Measurements from ENCODE around the gene SMU1. TPM values are rescaled to one million over a fixed set of nuclear protein-coding genes. Genes with fewer than 3 reads are reported as not detected.

Gene SMU1
- total RNA-seq (2014; rRNA removed; shearing (Covaris generic)) (20.0 and 22.0 TPM in 2 replicates), total RNA-seq (2022) (26.7 and 27.9 TPM in 2 replicates), Bru-seq, nascent RNA (percentile 88 among the genes with signal in this experiment), BruChase-seq, experiment 1, labeled RNA remaining after a 6-hour chase (percentile 96 among the genes with signal in this experiment), BruChase-seq, experiment 2, labeled RNA remaining after a 2-hour chase (percentile 92 among the genes with signal in this experiment)
- long read RNA-seq, full-length matches to known transcripts, result 97 of 108 reads
- long read RNA-seq, partial matches to known transcripts, result 3 of 108 reads
- long read RNA-seq, other reads (novel, unspliced or antisense), result 8 of 108 reads

- Histone ChIP-seq H3K27ac (ENCODE audit: low read depth, low read length, poor library complexity, severe bottlenecking) (peak within 1 kb of the TSS; percentile 54), H3K9me3 (ENCODE audit: low read length) (no peaks in the 10 kb centered on the region), H3K4me3 (ENCODE audit: low read depth, low read length, poor library complexity, severe bottlenecking) (peak within 1 kb of the TSS; percentile 95), H2AFZ (ENCODE audit: low read length) (peak within 1 kb of the TSS; percentile 50), H3K79me2 (ENCODE audit: insufficient read depth, low read depth, low read length) (peaks cover 30% of the 10 kb centered on the region), H3K4me2 (ENCODE audit: low read length) (peak within 1 kb of the TSS; percentile 89), H3K9me2 (ENCODE audit: insufficient read depth, low read length) (no peaks in the 10 kb centered on the region), H3K36me3 (ENCODE audit: insufficient read depth, low read length) (peaks cover 31% of the 10 kb centered on the region), H3K4me1 (ENCODE audit: insufficient read depth, low read length, poor library complexity, severe bottlenecking) (peaks cover 25% of the 10 kb centered on the region), H4K20me1 (ENCODE audit: insufficient read depth, low read length) (peaks cover 4% of the 10 kb centered on the region; the same call in 1 of the 2 replicates)
- BruUV-seq (replicated peaks), result no TSS peak
- DNase-seq (ENCODE audit: low spot score), result peak; percentile 97
- ChIA-PET POLR2A (interaction anchor here (0.5 to 1.6 kb wide), 12 partner anchors 9 to 172 kb away, joined by 3 to 5 read pairs (median 4); partner anchors contain the start of gene B4GALT1), CTCF (ENCODE audit: unreplicated experiment) (no interaction called here)
- no peak for TF ChIP-seq CTCF (conservative IDR thresholded peaks at IDR 0.05; ENCODE audit: low read length)
- no peak for TF ChIP-seq EZH2phosphoT487 (IDR thresholded peaks at IDR 0.05; ENCODE audit: borderline replicate concordance, low read depth, low read length)
- intact Hi-C loops (cut with micrococcal nuclease; ENCODE audit: unreplicated experiment), result no loop called here
Measured at GRCh38 chr9:33076046-33077004, at the start of gene SMU1. Gene SMU1, minus strand, starts transcription at chr9:33076674. Its CDS starts 66 bp downstream, at chr9:33076608.

- Histone ChIP-seq H3K36me3 (ENCODE audit: insufficient read depth, low read length) (peaks cover 36% of the 10 kb centered on the region), H3K27ac (ENCODE audit: low read depth, low read length, poor library complexity, severe bottlenecking) (no peak overlapping the region), H3K9me3 (ENCODE audit: low read length) (no peaks in the 10 kb centered on the region), H4K20me1 (ENCODE audit: insufficient read depth, low read length) (no peaks in the 10 kb centered on the region), H3K4me3 (ENCODE audit: low read depth, low read length, poor library complexity, severe bottlenecking) (no peak overlapping the region), H2AFZ (ENCODE audit: low read length) (no peak overlapping the region), H3K9me2 (ENCODE audit: insufficient read depth, low read length) (no peaks in the 10 kb centered on the region), H3K4me1 (ENCODE audit: insufficient read depth, low read length, poor library complexity, severe bottlenecking) (peaks cover 11% of the 10 kb centered on the region), H3K4me2 (ENCODE audit: low read length) (no peak overlapping the region), H3K79me2 (ENCODE audit: insufficient read depth, low read depth, low read length) (no peaks in the 10 kb centered on the region)
- no peak for DNase-seq (ENCODE audit: low spot score)
- POLR2A ChIA-PET, result interaction anchor here (1.0 to 1.2 kb wide), 2 partner anchors 15 to 49 kb away, joined by 3 to 4 read pairs; partner anchors contain the start of gene SMU1
- intact Hi-C loops (cut with micrococcal nuclease; ENCODE audit: unreplicated experiment), result no loop called here
- BruUV-seq (replicated peaks), result no TSS peak
- no peak for TF ChIP-seq CTCF (conservative IDR thresholded peaks at IDR 0.05; ENCODE audit: low read length)
- TF ChIP-seq EZH2phosphoT487 (IDR thresholded peaks at IDR 0.05; ENCODE audit: borderline replicate concordance, low read depth, low read length), result no peak
- CTCF ChIA-PET (ENCODE audit: unreplicated experiment), result no interaction called here
Measured at GRCh38 chr9:33125461-33125860, 49.0 kb upstream of the SMU1 start.

Data from OCI-LY7 (cell line).